ENCODE measurements around the gene LRRC75A.
"Not testable (repeated sequence)": the region's sequence is repeated elsewhere in the genome, so short reads cannot be mapped to it uniquely, and the experiment has no call there.

LRRC75A gene

DNA sequence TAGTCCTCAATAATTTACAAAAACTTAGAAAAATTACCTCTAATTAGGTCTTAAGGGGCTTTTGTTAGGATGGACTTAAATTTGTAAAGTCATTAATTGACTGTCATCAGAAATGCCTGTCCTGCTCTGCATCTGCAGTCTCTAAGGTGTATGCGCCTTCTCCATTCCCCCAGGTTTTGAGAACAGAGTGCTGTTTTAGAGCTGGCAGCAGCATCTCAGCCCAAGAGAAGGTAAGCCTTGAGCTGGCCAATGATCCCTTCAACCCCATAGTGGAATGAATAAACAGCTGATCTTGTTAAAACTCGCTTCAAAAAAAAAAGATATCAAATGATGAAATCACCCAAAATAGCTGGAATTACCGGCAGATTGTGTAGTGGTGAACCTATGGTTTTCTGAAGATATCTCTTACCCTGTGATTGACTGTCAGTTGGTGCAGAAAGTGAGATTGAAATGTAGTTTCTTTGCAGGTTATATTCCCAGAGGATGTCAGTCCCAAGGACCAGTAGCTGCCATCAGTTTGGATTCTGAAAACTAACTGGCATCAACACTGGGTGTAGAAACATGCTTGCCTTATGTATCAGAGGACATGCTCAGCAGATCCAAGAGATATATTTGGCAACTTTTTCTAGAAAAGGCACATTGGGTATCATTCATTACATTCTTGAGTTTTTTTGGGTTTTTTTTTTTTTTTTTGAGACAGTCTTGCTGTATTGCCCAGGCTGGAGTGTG, 50.9 kb downstream of the LRRC75A start:
- DNase-seq (ENCODE audit: low spot score) = no peak
- Histone ChIP-seq H3K4me3 (ENCODE audit: severe bottlenecking) (peak overlapping the region; percentile 90), H3K36me3 (ENCODE audit: low read depth) (peaks cover 71% of the 10 kb centered on the region), H3K9me3 (ENCODE audit: severe bottlenecking) (no peaks in the 10 kb centered on the region), H3K27me3 (ENCODE audit: insufficient read depth, poor library complexity, severe bottlenecking) (no peaks in the 10 kb centered on the region), H3K27ac (ENCODE audit: poor library complexity, severe bottlenecking) (peak overlapping the region; percentile 93), H3K4me1 (ENCODE audit: insufficient read depth, poor library complexity, severe bottlenecking) (peaks cover 12% of the 10 kb centered on the region)
- TF ChIP-seq, protein P1, sequence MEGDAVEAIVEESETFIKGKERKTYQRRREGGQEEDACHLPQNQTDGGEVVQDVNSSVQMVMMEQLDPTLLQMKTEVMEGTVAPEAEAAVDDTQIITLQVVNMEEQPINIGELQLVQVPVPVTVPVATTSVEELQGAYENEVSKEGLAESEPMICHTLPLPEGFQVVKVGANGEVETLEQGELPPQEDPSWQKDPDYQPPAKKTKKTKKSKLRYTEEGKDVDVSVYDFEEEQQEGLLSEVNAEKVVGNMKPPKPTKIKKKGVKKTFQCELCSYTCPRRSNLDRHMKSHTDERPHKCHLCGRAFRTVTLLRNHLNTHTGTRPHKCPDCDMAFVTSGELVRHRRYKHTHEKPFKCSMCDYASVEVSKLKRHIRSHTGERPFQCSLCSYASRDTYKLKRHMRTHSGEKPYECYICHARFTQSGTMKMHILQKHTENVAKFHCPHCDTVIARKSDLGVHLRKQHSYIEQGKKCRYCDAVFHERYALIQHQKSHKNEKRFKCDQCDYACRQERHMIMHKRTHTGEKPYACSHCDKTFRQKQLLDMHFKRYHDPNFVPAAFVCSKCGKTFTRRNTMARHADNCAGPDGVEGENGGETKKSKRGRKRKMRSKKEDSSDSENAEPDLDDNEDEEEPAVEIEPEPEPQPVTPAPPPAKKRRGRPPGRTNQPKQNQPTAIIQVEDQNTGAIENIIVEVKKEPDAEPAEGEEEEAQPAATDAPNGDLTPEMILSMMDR (IDR thresholded peaks at IDR 0.05; ENCODE audit: poor library complexity, severe bottlenecking) = no peak
- ATAC-seq (ENCODE audit: low read depth) = no peak

DNA sequence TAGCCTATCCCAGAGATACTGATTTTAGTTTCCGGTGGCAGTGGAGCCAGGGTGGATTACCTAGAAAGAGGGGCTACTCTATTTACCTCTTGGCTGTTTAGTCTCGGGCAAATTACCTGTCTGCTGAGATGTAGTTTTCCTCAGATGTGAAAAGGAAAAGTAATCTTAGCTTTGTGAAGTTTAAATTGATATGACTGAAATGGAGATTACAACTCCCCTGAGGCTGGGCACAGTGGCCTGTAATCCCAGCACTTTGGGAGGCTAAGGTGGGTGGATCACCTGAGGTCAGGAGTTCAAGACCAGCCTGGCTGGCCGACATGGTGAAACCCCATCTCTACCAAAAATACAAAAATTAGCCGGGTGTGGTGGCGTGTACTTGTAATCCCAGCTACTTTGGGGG, 51.6 kb downstream of the LRRC75A start:
- not testable (repeated sequence) for DNase-seq (ENCODE audit: low spot score); H3K9me3 ChIP-seq (ENCODE audit: severe bottlenecking); ATAC-seq (ENCODE audit: low read depth); H3K27me3 ChIP-seq (ENCODE audit: insufficient read depth, poor library complexity, severe bottlenecking)
- H3K36me3 ChIP-seq (ENCODE audit: low read depth) = peaks cover 64% of the 10 kb centered on the region
- peak overlapping the region; percentile 93 for H3K27ac ChIP-seq (ENCODE audit: poor library complexity, severe bottlenecking)
- H3K4me3 ChIP-seq (ENCODE audit: severe bottlenecking) = peak overlapping the region; percentile 90
- H3K4me1 ChIP-seq (ENCODE audit: insufficient read depth, poor library complexity, severe bottlenecking) = peaks cover 12% of the 10 kb centered on the region

DNA sequence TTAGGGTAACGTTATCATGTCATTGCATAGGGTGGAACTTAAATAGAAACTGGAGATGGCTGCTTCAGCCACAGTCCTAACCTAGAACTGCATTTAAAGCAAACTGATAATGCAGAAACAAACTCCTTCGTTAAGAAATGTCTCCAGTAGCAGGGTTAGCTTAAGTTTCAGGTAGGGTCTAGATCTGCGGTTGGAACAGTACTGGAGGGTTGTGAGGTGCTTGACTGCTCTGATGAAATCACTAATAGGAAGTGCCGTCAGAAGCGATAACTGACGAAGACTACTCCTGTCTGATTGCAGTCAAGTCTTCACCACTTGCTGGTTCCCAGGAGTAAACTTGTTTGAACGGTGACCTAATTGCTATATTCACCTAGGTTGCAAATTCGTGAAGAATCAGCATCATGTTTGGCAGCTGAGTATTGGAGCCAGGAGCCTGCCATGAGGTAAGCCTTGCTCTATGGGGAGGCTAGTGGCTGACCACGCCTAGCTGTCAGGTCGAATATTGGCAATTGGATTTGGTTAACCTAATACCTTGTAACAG, 52.1 kb downstream of the LRRC75A start:
- DNase-seq (ENCODE audit: low spot score) (no peak), ATAC-seq (ENCODE audit: low read depth) (no peak)
- Histone ChIP-seq H3K4me3 (ENCODE audit: severe bottlenecking) (peak overlapping the region; percentile 90), H3K27ac (ENCODE audit: poor library complexity, severe bottlenecking) (peak overlapping the region; percentile 93), H3K27me3 (ENCODE audit: insufficient read depth, poor library complexity, severe bottlenecking) (no peaks in the 10 kb centered on the region), H3K9me3 (ENCODE audit: severe bottlenecking) (no peaks in the 10 kb centered on the region), H3K4me1 (ENCODE audit: insufficient read depth, poor library complexity, severe bottlenecking) (peaks cover 12% of the 10 kb centered on the region), H3K36me3 (ENCODE audit: low read depth) (peaks cover 59% of the 10 kb centered on the region)
- TF ChIP-seq, protein P1 (IDR thresholded peaks at IDR 0.05; ENCODE audit: poor library complexity, severe bottlenecking) = no peak

- no peak for DNase-seq (ENCODE audit: low spot score)
- H3K27ac ChIP-seq (ENCODE audit: poor library complexity, severe bottlenecking) = peak overlapping the region; percentile 93
- TF ChIP-seq, protein P1 (IDR thresholded peaks at IDR 0.05; ENCODE audit: poor library complexity, severe bottlenecking) = no peak
- H3K27me3 ChIP-seq (ENCODE audit: insufficient read depth, poor library complexity, severe bottlenecking) = no peaks in the 10 kb centered on the region
- no peaks in the 10 kb centered on the region for H3K9me3 ChIP-seq (ENCODE audit: severe bottlenecking)
- peaks cover 12% of the 10 kb centered on the region for H3K4me1 ChIP-seq (ENCODE audit: insufficient read depth, poor library complexity, severe bottlenecking)
- no peak for ATAC-seq (ENCODE audit: low read depth)
- peaks cover 54% of the 10 kb centered on the region for H3K36me3 ChIP-seq (ENCODE audit: low read depth)
- H3K4me3 ChIP-seq (ENCODE audit: severe bottlenecking) = peak overlapping the region; percentile 90
Measured at GRCh38 chr17:16439303-16439791, 52.6 kb downstream of the LRRC75A start.

DNA sequence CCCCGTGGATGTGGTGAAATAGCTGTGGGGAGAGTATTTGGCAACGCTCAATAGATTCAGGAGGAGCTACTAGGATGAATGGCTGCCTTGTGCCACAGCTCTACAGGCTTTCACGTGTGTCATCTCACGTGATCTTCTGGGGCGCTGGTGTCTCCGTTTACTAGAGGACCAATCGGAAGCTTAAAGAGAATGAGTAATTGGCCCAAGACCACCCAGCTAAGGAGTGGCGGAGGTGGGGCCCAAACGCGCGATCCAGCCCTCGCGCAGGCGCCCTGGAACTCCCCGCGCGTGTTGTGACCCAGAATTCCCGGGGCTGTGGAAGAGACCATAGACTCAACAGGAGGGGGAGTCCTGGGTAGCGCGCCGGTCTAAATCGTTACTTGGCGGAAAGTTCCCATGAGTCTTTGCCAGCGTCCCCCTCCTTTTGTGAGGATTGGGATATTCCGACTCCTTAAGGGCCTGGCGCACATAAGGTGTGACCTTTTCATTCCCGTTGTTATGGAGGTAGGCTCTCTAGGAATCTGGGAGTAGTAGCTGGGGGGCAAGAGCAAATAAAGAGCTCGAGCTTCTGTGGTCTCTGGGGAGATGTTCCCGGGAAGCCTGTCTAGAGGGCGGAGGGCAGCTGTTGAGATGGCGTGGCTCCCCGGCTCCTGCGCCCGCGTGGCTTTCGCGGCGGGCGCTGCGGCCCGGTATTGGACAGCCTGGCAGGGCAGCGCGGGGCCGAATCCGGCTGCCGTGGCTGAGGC, 53.3 kb downstream of the LRRC75A start:
- Histone ChIP-seq H3K27me3 (ENCODE audit: insufficient read depth, poor library complexity, severe bottlenecking) (no peaks in the 10 kb centered on the region), H3K27ac (ENCODE audit: poor library complexity, severe bottlenecking) (peak overlapping the region; percentile 93), H3K9me3 (ENCODE audit: severe bottlenecking) (no peaks in the 10 kb centered on the region), H3K4me3 (ENCODE audit: severe bottlenecking) (peak overlapping the region; percentile 90), H3K4me1 (ENCODE audit: insufficient read depth, poor library complexity, severe bottlenecking) (peaks cover 12% of the 10 kb centered on the region), H3K36me3 (ENCODE audit: low read depth) (peaks cover 48% of the 10 kb centered on the region)
- DNase-seq (ENCODE audit: low spot score) (peak; percentile 93), ATAC-seq (ENCODE audit: low read depth) (peak; percentile 72)
- TF ChIP-seq, protein P1 (IDR thresholded peaks at IDR 0.05; ENCODE audit: poor library complexity, severe bottlenecking) = no peak
